Astrocyte (in vitro differentiated cells and primary cell): ENCODE measurements around the gene TRPM2. TPM values are rescaled to one million over a fixed set of nuclear protein-coding genes. Genes with fewer than 3 reads are reported as not detected.

Experiments
- DNase-seq: peaks from one replicate; pipeline ENCODE4 v3.0.0-alpha.2; 2010; ENCODE audit warnings: low read depth
- FAIRE-seq: peaks from 2 replicates; lab custom pipeline; 2011; peaks lifted over from hg19 to GRCh38; lab: Jason Lieb, UNC
- H2AFZ ChIP-seq: 2 replicates; pipeline ENCODE4 v1.6.0; 2012; ENCODE audit warnings: low read depth, low read length, inconsistent platforms
- H3K27ac ChIP-seq: 2 replicates; pipeline ENCODE4 v1.5.1; 2011; ENCODE audit warnings: low read depth, low read length, inconsistent platforms
- H3K27me3 ChIP-seq: 2 replicates; pipeline ENCODE4 v1.6.0; 2011; ENCODE audit warnings: low read length, inconsistent platforms; ENCODE audit not compliant: insufficient read depth
- H3K36me3 ChIP-seq: 2 replicates; pipeline ENCODE4 v1.5.1; 2011; ENCODE audit warnings: low read length, inconsistent platforms; ENCODE audit not compliant: insufficient read depth
- H3K4me1 ChIP-seq: 2 replicates; pipeline ENCODE4 v1.5.1; 2011; ENCODE audit warnings: low read length, inconsistent platforms; ENCODE audit not compliant: insufficient read depth
- H3K4me2 ChIP-seq: 2 replicates; pipeline ENCODE4 v1.6.0; 2012; ENCODE audit warnings: low read length, inconsistent platforms
- H3K4me3 ChIP-seq: 2 replicates; pipeline ENCODE4 v1.5.1; 2011; ENCODE audit warnings: low read depth, mild to moderate bottlenecking, low read length, inconsistent platforms; ENCODE audit not compliant: insufficient read depth
- H3K79me2 ChIP-seq: 2 replicates; pipeline ENCODE4 v1.6.0; 2012; ENCODE audit warnings: mild to moderate bottlenecking, low read length, inconsistent platforms; ENCODE audit not compliant: insufficient read depth
- H3K9ac ChIP-seq: 2 replicates; pipeline ENCODE4 v1.6.0; 2012; ENCODE audit warnings: mild to moderate bottlenecking, low read length, inconsistent platforms
- H3K9me3 ChIP-seq: 2 replicates; pipeline ENCODE4 v1.5.1; 2012; ENCODE audit warnings: low read depth, mild to moderate bottlenecking, low read length, inconsistent platforms; ENCODE audit not compliant: insufficient read depth
- H4K20me1 ChIP-seq: 2 replicates; pipeline ENCODE4 v1.6.0; 2012; ENCODE audit warnings: low read length, inconsistent platforms; ENCODE audit not compliant: insufficient read depth
- H3K27ac Mint-ChIP-seq: one replicate; pipeline ENCODE4 v1.8.0; 2021; ENCODE audit warnings: mild to moderate bottlenecking, mixed read lengths; ENCODE audit not compliant: unreplicated experiment
- H3K27me3 Mint-ChIP-seq: one replicate; pipeline ENCODE4 v1.8.0; 2021; ENCODE audit warnings: low read depth, mixed read lengths; ENCODE audit not compliant: unreplicated experiment
- H3K36me3 Mint-ChIP-seq: one replicate; pipeline ENCODE4 v1.8.0; 2021; ENCODE audit warnings: low read depth, mixed read lengths; ENCODE audit not compliant: unreplicated experiment
- H3K4me1 Mint-ChIP-seq: one replicate; pipeline ENCODE4 v1.8.0; 2021; ENCODE audit warnings: low read depth, mixed read lengths; ENCODE audit not compliant: unreplicated experiment
- H3K4me3 Mint-ChIP-seq: one replicate; pipeline ENCODE4 v1.8.0; 2021; ENCODE audit warnings: mild to moderate bottlenecking, moderate library complexity, mixed read lengths; ENCODE audit not compliant: unreplicated experiment
- H3K9me3 Mint-ChIP-seq: one replicate; pipeline ENCODE4 v1.8.0; 2021; ENCODE audit warnings: mild to moderate bottlenecking, mixed read lengths; ENCODE audit not compliant: unreplicated experiment
- EZH2 ChIP-seq: IDR thresholded peaks from 2 replicates; pipeline ENCODE4 v1.6.1; 2012; ENCODE audit warnings: mild to moderate bottlenecking, low read length, inconsistent platforms; ENCODE audit not compliant: insufficient read depth
- total RNA-seq: library from RNA; stranded (reverse); gene quantifications from 2 replicates; pipeline ENCODE4 v1.2.1, GENCODE V29; 2021
- TF ChIP-seq, protein P1 (sequence below): IDR thresholded peaks from 2 replicates; pipeline ENCODE4 v1.5.1; 2011; ENCODE audit warnings: low read depth, mild to moderate bottlenecking, inconsistent platforms, low read length, moderate library complexity; ENCODE audit not compliant: insufficient read depth

The TRPM2 gene
- total RNA-seq, 1 donor from 2014 or later: 0.79 TPM

DNA sequence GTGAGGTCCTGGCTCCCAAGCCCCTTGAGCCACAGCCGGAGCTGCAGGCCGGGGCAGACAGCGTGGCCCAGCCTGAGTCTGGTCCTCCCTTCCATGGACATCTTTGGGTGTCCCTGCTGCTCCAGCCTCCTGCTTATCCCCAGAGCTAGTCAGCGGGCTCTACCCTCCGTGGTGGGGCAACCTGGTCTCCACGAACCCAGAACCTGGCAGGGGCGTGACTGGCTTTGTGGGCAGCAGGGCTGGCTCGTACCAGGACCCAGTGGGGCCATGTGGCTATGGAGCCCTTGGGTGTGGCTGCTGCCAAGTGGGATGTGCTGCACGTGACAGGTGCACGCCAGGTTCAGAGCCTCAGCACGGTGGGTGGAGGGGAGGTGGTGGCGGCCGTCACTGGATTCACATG lies 32.6 kb upstream of the TRPM2 start:
- Histone ChIP-seq H3K9ac (no peak overlapping the region), H3K27ac (no peak overlapping the region), H3K27me3 (no peaks in the 10 kb centered on the region), H3K4me3 (no peak overlapping the region), H3K79me2 (no peaks in the 10 kb centered on the region), H3K4me2 (no peak overlapping the region), H3K36me3 (no peaks in the 10 kb centered on the region), H2AFZ (no peak overlapping the region), H3K4me1 (no peaks in the 10 kb centered on the region), H3K9me3 (no peaks in the 10 kb centered on the region), H4K20me1 (peaks cover 4% of the 10 kb centered on the region)
- H3K4me3 Mint-ChIP-seq: no peak overlapping the region
- no peak for DNase-seq
- no peak overlapping the region for H3K27ac Mint-ChIP-seq
- H3K36me3 Mint-ChIP-seq: peaks cover 6% of the 10 kb centered on the region
- H3K27me3 Mint-ChIP-seq: no peaks in the 10 kb centered on the region
- H3K9me3 Mint-ChIP-seq: no peaks in the 10 kb centered on the region
- H3K4me1 Mint-ChIP-seq: no peaks in the 10 kb centered on the region
- no peak for FAIRE-seq
- TF ChIP-seq EZH2: no peak
- TF ChIP-seq, protein P1, sequence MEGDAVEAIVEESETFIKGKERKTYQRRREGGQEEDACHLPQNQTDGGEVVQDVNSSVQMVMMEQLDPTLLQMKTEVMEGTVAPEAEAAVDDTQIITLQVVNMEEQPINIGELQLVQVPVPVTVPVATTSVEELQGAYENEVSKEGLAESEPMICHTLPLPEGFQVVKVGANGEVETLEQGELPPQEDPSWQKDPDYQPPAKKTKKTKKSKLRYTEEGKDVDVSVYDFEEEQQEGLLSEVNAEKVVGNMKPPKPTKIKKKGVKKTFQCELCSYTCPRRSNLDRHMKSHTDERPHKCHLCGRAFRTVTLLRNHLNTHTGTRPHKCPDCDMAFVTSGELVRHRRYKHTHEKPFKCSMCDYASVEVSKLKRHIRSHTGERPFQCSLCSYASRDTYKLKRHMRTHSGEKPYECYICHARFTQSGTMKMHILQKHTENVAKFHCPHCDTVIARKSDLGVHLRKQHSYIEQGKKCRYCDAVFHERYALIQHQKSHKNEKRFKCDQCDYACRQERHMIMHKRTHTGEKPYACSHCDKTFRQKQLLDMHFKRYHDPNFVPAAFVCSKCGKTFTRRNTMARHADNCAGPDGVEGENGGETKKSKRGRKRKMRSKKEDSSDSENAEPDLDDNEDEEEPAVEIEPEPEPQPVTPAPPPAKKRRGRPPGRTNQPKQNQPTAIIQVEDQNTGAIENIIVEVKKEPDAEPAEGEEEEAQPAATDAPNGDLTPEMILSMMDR: no peak

DNA sequence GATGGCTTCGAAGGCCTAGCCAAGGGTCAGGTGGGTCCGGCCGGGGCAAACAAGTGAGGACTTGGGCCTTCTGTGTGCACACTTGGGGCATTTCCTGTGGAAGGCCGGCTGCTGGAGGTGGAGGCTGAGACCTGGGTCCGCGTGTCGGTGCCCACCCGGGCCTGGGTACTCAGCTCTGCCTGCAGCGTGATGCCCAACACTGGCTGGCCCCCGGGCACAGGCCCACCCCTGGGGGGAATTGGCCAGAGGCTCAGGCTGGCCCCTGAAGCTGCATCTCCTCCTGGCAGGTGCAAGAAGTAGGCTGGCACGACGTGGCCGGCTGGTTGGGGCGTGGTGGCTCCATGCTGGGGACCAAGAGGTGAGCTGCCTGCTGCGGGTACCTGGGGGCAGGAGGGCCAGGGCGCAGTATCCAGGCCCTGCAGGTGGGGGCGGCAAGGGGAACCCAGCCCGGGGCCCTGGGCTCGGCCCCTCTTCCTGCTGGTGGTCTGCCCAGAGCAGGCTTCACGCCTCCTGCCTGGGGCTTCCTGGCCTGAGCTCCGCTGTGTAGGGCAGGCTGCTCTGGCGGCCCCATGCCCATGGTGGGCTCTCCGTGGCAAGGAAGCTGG lies 31.5 kb upstream of the TRPM2 start:
- no peak overlapping the region for H3K27ac Mint-ChIP-seq
- H3K27ac ChIP-seq: no peak overlapping the region
- H3K36me3 Mint-ChIP-seq: peaks cover 4% of the 10 kb centered on the region
- H3K9me3 ChIP-seq: no peaks in the 10 kb centered on the region
- H3K9me3 Mint-ChIP-seq: no peaks in the 10 kb centered on the region
- H3K27me3 Mint-ChIP-seq: no peaks in the 10 kb centered on the region
- H3K36me3 ChIP-seq: no peaks in the 10 kb centered on the region
- H3K4me3 ChIP-seq: no peak overlapping the region
- no peak for DNase-seq
- H3K4me1 ChIP-seq: no peaks in the 10 kb centered on the region
- FAIRE-seq: no peak
- H3K4me2 ChIP-seq: no peak overlapping the region
- no peaks in the 10 kb centered on the region for H3K4me1 Mint-ChIP-seq
- no peaks in the 10 kb centered on the region for H3K79me2 ChIP-seq
- no peaks in the 10 kb centered on the region for H3K27me3 ChIP-seq
- no peak overlapping the region for H3K9ac ChIP-seq
- no peak overlapping the region for H3K4me3 Mint-ChIP-seq
- TF ChIP-seq EZH2: no peak
- TF ChIP-seq, protein P1: no peak
- H4K20me1 ChIP-seq: no peaks in the 10 kb centered on the region
- no peak overlapping the region for H2AFZ ChIP-seq

DNA sequence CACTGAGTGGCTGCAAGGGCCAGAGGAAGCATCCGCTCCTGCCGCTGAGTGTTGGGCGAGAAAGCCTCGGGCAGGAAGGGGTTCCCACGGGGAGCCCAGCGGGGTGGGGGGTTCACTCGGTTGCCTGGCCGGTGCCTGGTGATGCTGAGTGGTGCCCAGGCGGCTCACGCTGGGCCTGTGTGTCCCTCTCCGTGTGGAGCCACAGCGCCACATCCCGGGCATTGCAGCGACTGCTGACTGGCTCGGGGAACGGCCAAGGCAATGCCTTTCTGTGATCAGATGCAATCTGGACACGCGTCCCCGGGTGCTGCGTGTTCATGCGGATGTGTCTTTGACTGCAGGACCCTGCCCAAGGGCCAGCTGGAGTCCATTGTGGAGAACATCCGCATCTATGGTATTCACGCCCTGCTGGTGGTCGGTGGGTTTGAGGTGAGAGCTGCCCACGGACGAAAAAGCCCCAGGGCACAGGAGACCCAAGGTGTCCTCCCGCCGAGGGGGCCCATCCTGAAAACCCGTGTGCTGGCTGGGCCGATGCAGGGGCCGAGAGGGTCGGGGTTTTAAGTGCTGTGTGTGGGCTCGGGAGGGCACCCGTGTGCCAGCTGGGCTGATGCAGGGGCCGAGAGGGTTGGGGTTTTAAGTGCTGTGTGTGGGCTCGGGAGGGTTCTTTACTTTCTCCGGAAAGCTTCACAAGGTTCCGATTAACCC lies 30.6 kb upstream of the TRPM2 start:
- H3K27me3 Mint-ChIP-seq: no peaks in the 10 kb centered on the region
- H3K27ac Mint-ChIP-seq: no peak overlapping the region
- no peaks in the 10 kb centered on the region for H3K36me3 ChIP-seq
- H4K20me1 ChIP-seq: no peaks in the 10 kb centered on the region
- no peaks in the 10 kb centered on the region for H3K9me3 Mint-ChIP-seq
- H3K4me1 ChIP-seq: no peaks in the 10 kb centered on the region
- no peaks in the 10 kb centered on the region for H3K4me1 Mint-ChIP-seq
- no peak overlapping the region for H3K9ac ChIP-seq
- TF ChIP-seq, protein P1: no peak
- TF ChIP-seq EZH2: no peak
- peaks cover 4% of the 10 kb centered on the region for H3K36me3 Mint-ChIP-seq
- DNase-seq (no peak), FAIRE-seq (no peak)
- no peaks in the 10 kb centered on the region for H3K27me3 ChIP-seq
- no peak overlapping the region for H3K4me3 Mint-ChIP-seq
- no peak overlapping the region for H3K27ac ChIP-seq
- no peaks in the 10 kb centered on the region for H3K9me3 ChIP-seq
- H3K4me2 ChIP-seq: no peak overlapping the region
- no peak overlapping the region for H2AFZ ChIP-seq
- no peaks in the 10 kb centered on the region for H3K79me2 ChIP-seq
- H3K4me3 ChIP-seq: no peak overlapping the region
